OCI-M1 (cell line): ENCODE data around the gene NBPF15.
A peak's percentile ranks its signal among the peaks of the same experiment; 100 is the strongest.
"Not testable (repeated sequence)": the region's sequence is repeated elsewhere in the genome, so short reads cannot be mapped to it uniquely, and the experiment has no call there.

Experiments used
- DNase-seq: peaks from one replicate; lab custom pipeline; 2025; lab: John Stamatoyannopoulos, UW

NBPF15 gene, protein sequence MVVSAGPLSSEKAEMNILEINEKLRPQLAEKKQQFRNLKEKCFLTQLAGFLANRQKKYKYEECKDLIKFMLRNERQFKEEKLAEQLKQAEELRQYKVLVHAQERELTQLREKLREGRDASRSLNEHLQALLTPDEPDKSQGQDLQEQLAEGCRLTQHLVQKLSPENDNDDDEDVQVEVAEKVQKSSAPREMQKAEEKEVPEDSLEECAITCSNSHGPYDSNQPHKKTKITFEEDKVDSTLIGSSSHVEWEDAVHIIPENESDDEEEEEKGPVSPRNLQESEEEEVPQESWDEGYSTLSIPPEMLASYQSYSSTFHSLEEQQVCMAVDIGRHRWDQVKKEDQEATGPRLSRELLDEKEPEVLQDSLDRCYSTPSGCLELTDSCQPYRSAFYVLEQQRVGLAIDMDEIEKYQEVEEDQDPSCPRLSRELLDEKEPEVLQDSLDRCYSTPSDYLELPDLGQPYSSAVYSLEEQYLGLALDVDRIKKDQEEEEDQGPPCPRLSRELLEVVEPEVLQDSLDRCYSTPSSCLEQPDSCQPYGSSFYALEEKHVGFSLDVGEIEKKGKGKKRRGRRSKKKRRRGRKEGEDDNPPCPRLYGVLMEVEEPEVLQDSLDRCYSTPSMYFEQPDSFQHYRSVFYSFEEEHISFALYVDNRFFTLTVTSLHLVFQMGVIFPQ

DNA sequence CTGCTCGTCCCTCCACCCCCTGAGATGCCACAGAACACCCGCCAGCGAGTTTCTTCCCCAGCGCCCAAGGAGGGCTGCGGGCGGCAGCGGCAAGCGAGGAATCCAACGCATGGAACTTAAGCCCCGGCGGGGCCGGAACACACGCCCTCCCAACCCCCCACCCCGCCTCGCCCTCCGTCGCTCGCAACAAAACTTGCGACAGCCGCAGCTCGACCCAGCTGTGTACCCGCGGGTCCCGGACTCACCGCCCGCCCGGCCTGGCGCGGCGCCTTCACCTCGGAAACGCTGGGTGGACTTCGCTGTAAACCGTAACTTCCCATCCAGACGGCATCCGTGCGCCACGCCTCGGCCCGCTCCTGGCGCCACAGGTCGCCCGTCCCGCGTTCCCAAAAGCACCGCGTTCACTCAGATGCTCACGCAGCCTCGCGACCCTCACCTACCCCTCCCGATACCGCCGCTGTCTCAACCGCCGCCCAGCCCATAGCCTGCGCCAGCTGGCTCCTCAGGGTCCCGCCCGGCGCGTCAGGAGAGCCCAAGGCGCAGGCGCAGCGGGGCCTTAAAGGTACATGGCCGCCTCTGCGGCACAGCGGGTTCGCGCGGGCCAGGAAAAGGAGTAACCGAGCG is at the start of gene NBPF15:
Gene NBPF15 (minus strand): TSS at position 534 of the 624 bp plus-strand sequence. CDS start 21,666 bp downstream, outside the sequence.
- peak; percentile 52 for DNase-seq

DNA sequence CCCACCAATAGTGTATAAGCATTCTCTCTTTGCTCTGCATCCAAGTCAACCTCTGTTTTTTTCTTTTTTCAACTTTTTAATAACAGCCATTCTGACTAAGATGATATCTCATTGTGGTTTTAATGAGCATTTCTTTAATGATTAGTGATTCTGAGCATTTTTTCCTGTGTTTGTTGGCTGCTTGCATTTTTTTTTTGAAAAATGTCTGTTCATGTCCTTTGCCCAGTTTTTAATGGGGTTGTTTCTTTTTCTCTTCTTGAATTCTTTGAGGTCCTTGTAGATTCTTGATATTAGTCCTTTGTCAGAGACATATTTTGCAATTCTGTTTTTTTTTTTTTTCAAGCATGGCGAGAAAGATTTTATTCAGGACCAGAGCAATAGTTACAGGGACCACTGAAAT is 35.0 kb upstream of the NBPF15 start:
- not testable (repeated sequence) for DNase-seq

DNA sequence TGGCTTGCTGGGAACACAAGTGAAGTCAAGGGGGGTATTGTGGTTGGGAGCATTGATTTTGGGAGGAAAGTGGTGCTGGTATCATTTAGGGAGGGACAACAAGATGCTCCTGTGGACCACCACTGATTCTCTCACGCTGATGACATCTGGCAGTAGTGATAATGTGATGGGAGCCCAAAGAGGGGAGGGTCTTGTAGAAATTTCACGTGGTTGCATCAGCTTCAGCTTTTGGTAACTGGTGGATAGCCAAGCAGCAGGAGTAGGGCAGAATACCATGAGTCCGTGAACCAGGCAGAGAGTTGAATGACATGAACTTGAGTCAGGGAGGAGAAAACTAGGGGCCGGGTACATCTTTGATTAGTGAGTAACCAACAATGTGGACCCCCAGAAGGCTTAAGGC is 32.7 kb upstream of the NBPF15 start:
- peak; percentile 86 for DNase-seq

DNA sequence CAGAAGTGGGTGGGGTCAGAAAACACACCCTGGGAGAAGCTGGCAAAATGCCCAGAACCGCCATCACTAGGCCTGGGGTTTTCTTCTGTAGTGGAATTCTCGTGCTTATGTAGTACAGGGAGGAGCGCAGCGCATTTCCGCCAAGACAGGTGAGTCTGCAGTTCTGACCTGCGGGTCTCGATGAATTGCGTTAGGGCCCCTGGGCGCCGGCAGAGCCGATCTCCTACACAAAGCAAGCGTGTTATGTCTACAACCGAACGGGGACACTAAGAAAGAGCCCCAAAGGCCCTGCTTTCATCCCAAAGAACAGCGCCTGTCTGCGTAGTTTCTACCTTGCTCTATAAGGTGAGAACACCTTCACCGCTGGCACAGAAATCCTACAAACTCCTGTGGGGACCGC is 28.9 kb upstream of the NBPF15 start:
- DNase-seq = not testable (repeated sequence)

DNA sequence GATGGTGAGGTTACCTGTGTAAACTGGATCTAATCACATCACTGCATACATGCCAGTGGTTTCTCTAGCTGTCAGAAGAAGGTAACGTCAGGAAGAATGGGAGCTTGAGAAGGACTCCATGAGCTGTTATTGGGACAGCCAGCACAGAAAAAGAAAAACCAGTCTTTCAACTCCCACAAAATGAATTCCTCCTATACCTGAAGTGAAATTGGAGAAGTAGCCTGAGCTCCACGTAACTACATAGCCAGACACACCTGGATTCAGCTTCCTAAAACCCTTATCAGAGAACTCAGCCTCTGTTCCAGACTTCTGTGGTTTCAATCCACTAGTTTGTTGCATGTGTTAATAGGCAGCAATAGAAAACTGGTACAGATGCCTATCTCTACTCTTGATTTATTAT is 25.5 kb upstream of the NBPF15 start:
- not testable (repeated sequence) for DNase-seq

DNA sequence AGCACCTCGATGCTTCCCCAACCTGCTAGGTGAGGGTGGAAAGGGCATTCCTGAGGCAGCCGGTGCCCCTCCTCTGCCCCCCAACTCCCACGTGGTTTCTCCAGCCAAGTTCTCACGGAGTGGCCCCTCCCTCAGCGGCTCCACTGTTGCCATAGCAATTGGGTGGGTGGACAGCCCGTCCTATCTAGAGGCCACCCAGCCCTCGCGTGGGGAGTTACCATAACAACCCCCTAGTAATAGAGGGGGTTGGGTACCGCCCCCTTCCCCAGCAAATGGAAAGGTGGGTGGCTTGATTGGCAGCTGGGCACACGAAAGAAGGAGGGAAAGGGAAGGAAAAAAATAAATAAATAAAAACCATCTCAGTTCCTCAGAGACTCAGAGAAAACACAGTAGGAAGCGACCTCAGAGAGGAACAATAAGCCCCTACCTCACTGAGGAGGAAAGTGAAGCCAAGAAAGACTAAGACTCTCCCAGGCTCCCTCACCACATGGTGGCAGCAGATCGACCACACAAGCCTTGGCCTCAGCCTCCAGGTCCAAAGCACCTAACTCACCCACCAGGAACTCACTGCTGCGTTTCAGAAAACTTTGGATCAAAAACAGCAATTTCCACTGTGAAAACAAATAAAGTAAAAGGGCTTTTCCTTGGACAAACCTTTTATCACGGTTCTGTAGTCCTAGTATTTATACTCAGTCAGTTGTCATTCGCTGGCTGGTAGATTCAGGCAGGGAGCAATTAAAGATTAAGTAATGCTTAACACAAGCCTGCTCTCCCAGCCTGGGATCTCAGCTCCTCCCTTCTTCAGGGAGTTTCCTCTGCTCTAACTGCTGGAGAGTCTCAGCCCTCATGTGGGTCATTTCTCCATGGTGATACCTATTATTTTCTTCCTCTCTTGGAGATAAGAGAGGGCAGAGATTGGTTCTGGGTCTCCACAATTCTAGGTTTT is 23.9 kb upstream of the NBPF15 start:
- not testable (repeated sequence) for DNase-seq

DNA sequence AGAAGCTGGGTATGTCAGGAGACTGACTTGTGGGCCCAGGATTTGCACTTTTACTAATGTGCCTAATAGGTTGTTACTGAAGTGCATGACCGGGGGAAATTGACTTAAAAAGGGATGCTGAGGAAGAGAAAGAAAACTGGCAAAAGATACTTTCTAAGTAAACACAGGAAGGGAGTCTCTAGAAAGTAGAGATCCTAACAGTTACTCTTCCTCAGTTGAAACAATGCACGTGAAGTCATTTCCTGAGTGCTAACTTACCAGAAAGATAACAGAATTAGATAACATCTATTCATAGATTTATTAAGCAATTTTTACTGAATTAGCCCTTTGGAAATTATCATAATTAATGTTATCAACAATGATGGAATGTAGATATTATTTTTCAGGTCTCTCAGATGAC is 12.4 kb upstream of the NBPF15 start:
- DNase-seq = not testable (repeated sequence)

DNA sequence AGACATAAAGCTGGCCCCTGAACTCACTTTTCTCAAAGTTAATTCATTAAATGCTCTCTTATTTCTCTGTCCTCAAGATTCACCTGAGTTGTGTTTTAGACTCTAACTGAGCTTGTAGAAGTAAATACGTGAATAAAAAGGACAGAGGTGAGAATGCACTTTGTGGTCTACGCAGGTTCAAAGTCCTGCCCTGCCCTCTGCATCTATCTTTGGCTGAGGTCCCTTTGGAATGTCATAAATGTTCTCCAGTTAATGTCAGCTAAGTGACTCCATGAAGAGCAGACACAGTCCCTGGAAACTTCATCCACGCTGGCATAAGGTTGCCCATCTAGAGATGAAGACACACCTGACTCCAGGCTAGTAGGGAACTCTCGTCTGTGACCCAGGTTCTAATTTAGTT is 10.0 kb upstream of the NBPF15 start:
- DNase-seq = not testable (repeated sequence)

DNA sequence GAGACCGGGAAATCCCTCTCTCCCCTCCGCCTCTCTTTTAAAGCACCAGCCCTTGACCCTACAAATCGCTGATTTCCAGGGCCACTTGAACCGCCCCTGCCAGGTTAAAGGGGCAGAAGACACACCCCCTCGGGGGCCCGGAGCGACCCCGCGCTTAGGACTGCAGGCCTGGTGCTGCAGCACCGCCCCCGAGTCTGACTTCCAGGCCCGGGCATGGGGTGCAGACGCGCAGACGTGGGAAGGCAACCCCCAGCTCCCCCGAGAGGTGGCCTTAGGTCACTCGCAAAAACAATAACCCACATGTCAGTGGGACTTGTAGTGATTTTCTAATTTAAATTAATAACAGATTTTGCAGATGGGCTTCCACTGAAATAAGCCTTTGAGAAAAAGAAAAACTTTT is 309 bp upstream of the NBPF15 start:
- not testable (repeated sequence) for DNase-seq

DNA sequence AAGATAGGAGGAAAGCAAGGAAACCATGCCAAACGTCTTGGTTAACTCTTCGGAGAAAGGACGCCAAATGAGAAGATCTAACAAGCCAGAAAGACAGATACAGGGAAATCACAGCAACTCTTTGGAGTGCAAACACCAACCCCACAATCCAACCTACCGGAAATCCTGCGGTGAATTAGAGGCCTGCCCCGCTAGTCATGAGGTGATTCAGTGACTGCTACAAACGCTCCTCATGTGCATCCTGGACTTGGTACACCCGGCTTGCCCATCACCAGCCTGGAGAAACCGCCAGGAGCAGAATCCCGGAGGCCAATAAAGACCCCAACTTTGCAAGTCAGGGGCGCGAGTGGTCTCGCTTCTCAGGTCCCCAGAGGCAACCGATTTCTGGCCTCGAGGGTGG is 783 bp downstream of the NBPF15 start:
- DNase-seq = not testable (repeated sequence)

DNA sequence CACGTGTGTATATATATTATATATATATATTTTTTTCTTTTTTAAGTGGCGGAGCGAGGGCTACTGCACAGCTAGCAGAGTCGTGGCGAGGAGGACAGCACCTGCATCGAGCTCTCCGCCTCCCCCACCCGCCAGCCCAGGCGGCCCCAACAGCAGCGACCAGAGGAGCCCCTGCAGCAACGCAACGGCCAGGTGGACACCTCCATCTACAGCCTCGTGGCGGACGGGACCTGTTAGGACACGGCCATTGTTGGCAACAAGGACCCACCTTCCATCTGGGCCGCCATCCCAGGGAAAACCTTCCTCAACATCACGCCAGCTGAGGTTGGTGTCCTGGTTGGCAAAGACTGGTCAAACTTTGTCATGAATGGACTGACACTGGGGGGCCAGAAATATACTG is 19.1 kb downstream of the NBPF15 start:
- not testable (repeated sequence) for DNase-seq

DNA sequence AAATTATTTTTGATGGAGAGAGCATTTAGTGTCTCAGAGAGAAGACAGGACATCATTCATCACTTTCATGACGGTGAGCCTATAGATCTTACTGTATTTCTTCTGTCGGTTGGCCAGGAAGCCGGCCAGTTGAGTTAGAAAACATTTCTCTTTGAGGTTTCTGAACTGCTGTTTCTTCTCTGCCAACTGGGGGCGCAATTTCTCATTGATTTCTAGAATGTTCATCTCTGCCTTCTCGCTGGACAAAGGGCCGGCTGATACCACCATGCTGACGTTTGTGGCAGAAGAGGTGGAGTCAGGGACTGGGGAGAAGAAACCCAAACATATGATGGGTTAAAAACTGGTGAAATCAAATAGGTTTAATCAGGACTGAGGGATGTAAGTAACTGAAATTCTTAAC is 21.7 kb downstream of the NBPF15 start:
- DNase-seq = not testable (repeated sequence)

DNA sequence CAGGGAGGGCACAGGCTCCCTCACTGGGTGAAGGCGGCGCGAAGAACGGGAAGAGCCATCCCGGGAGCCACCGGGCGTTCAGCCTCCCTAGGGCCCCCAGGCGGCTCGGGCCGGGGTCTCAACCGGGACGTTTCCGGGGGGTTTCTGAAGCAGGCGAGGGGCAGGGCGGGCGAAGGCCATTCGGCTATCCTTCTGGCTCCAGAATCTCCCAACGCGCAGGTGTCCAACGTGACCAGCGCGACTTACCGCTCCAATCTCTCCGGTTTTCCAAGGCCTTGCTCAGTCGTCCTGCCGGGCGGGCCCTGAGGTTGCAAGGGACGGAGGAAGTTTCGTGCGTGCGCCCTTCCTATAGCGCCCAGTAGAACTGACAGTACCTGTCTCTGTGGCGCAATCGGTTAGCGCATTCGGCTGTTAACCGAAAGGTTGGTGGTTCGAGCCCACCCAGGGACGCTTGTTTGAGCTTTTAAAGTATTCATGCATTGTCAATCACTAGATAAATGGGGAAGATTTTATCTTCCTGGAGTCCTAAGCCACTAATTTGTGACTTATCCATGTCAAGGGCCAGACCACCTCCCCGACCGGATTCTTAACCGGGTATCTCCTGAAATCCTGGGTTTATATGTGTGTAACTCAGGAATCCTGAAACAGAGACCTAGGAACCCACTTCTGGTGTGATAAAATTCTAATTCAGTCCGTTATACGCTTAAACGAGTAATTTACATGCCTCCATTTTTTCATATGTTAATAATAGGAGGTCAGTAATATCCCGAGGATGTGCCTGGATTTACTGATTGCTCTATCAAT is 42.4 kb downstream of the NBPF15 start:
- not testable (repeated sequence) for DNase-seq

DNA sequence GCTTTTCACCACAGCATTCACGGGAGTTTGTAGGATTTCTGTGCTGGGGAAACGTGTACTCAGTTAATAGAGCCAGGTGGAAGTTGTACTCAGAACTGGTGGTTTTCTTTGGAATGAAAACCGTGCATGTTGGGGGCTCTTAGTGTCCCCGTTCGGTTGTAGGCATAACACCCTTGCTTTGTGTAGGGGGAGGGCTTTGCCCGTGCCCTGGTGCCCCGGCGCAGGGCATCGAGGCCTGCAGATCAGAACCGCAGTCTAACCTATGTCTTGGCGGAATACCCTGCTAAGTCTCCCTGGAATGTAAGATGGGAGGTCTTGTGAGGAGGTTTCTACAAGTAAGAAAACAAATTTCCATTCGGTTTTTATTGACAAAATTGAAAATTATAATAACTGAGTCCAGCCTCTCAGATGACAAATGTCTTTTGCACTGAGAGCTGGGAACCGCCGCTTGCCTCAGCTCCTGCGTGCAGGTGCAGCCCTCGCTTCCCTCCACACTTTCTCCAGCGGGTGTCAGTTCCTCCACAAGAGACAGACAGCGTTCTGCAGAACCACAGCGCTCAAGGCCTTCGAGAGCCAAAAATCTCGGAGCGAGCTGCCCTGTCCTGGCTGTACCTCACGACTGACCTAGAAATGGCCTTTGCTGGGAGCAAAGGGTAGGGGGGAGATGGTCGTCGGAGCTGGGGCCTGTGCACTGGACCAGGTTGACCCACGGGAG is 47.9 kb downstream of the NBPF15 start:
- not testable (repeated sequence) for DNase-seq

DNA sequence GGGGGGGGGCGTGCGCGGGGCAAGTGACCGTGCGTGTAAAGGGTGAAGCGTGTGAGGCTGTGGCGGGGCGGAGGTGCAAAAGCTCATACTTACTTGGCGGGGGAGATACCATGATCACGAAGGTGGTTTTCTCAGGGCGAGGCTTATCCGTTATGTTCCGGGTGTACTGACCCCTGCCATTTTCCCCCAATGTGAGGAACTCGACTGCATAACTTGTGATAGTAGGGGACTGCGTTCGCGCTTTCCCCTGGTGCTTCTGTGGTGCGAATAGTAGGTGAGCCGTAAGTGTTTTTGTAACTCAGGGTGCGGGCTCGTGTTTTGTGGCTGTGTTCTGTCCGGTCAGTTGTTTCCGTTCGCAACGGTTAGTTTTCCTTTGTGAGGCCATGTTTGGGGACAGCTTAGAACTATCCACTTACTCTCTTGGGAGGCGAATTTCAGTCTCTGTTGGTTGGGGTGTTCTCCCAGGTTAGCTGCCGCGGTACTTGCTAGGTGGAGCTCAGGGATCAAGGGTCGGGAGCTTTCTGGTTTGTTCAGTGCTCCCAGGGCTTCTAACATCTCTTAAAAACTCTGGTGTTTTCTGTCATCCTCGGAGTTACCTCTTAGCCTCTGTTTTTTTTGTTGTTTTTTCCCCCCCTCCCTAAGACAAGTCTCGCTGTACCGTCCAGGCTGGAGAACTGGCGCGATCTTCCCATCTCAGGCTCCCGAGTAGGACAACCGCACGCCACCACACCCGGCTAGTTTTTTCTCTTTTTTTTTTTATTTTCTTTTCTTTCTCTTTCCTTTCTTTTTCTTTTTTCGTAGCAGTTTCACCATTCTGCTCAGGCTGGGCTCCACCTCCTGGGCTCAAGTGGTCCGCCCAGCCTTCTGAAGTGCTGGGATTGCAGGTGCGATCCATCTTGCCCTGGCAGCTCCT is 48.7 kb downstream of the NBPF15 start:
- DNase-seq = peak; percentile 98

DNA sequence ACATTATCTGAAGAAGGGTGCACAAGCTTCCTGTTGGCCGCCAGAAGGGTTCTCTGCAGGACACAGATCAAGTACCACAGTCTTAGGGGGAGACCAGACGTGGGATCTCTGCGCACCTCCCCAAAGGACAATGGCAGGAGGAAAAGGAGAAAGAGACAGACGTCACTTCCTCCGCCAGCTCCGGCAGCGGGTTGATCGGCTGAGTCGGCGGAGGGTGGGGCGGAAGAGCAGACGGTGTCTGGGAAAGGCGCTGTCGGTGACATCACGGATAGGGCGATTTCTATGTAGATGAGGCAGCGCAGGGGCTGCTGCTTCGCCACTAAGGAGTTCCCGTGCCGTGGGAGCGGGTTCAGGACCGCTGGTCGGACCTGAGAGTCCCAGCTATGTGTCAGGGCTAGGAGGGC is 49.4 kb downstream of the NBPF15 start:
- DNase-seq = peak; percentile 91

DNA sequence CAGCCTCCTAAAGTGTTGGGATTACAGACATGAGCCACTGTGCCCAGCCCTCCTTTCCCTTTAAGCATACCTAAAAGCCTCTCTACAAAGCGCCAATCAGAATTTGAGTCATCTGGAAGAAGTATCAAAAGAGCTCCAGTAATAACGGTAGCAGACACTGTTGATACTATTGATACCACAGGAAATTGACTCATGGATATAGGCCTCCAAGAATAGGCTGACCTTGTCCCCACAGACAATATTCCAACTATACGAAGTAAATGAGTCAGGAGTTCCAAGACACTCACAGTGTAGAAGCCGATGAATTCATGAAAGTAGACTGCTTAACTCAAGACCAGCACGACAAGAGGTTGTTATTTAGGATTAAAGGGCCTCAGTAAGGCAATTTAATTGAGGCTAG is 58.7 kb downstream of the NBPF15 start:
- not testable (repeated sequence) for DNase-seq

DNA sequence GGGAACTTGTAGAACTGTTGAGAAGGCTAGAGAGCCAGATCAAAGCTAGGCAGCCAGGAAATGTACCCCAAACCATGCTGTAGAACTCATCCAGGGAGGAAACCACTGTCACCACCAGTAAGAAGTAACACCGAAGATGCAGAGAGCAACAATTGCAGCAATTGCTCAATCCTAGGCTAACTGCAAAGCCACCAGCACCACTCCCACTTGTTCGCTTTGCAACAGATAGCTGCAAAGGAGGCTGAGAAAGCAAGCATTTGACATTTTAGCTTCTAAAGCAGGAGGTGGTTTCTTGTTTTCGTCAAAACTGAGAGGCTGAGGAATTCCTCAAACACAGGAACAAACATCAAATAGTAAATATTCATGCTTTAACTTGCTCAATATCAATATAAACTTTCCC is 89.8 kb downstream of the NBPF15 start:
- not testable (repeated sequence) for DNase-seq
